GM12801 (cell line): ENCODE data around the gene ZBTB20.

Experiments used
- CTCF ChIP-seq: IDR thresholded peaks from one replicate; pipeline ENCODE4 v1.5.1; 2011; ENCODE audit warnings: control low read depth; ENCODE audit not compliant: insufficient read length; ENCODE audit errors: extremely low read depth

ZBTB20 gene

GRCh38 chr3:114418724-114419543 is 728.2 kb downstream of the ZBTB20 start:
- no peak for TF ChIP-seq CTCF

GRCh38 chr3:114418107-114418506 is 729.0 kb downstream of the ZBTB20 start:
- no peak for TF ChIP-seq CTCF

GRCh38 chr3:114417675-114418074 is 729.4 kb downstream of the ZBTB20 start:
- no peak for TF ChIP-seq CTCF

- no peak for TF ChIP-seq CTCF
These were observed 729.8 kb downstream of the ZBTB20 start for GRCh38 chr3:114417265-114417664.

- TF ChIP-seq CTCF = no peak
These were observed 735.0 kb downstream of the ZBTB20 start for GRCh38 chr3:114411811-114412803.

GRCh38 chr3:114411190-114411668 is 735.9 kb downstream of the ZBTB20 start:
- TF ChIP-seq CTCF = no peak
